Epidermal melanocyte (primary cell): Measurements from ENCODE around the gene MMP12.
"Not testable (repeated sequence)": the region's sequence is repeated elsewhere in the genome, so short reads cannot be mapped to it uniquely, and the experiment has no call there.

ENCODE experiments used
- DNase-seq: peaks from one replicate; pipeline ENCODE4 v3.0.0; 2011; ENCODE audit warnings: low spot score; ENCODE audit not compliant: insufficient read length

MMP12 gene

DNA sequence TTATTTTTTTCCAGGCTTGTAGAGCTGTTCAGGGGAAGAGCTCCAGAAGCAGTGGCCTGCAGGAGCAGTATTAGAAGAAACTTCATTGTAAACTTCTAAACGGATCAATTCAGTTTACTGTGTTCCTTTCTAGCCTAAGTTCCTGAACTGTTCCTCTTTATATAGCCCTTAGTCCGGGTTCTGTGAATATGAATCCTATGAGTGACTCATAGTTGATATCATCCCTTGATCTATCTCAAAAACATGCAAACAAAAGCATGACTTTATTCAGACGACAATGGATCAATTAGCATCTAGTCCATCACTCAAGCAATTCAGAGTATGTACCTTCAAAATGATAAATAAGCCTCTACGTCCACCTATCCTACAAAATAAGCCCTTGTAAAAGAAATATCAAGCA, at the start of gene MMP12:
Gene MMP12, minus strand, starts transcription at position 131 of the 400 bp plus-strand sequence. Its CDS starts 45 bp downstream, at position 86.
- DNase-seq = no peak

DNA sequence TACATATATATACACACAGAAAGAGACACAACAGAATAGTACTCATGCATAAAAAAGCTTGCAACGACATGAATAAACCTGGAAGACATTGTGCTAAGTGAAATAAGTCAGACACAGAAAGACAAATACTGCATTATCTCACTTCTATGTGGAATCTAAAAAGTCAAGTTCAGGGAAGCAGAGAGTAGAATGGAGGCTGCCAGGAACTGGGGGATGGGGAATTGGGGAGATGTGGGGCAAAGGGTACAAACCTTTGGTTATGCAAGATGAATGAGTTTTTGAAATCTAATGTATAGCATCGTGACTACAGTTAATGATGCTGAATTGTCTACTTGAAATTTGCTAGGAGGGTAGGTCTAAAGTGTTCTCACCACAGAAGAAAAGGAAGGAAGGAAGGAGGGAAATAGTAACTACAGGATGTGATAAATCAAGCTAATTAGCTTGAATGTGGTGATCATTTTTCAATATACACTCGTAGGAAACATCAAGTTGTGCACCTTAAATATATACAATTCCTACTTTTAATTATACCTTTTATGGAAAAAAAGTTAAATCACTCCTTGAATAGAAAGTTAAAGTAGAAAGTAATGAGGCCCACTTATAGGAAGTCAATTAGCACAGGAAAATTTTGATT, 46.9 kb upstream of the MMP12 start:
- DNase-seq = no peak

DNA sequence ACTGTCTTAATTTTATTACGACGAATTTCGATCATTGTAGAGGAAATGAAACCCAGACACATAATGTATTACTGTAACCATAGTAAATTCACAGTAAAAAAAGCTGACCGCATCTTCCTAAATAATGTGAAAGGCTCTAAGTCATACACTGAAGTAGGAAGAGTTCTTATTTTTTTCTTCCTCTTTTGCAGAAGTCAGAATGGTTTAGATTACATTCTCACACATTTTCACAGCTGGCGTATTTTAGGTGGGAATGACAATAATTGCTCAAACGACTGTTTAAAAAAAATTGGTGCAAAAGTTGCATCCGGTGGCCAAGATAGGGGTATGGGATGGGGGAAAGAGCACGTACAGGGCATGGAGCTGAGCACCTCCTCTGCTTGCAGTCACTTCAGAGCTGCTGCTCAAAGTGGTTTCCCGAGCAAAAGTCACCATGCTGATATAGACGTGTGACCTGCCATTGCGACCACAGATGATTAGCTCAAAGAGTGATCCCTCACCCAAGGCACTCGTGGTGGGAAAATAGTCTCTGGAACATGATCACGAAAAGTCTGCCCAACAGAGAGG, 45.4 kb upstream of the MMP12 start:
- DNase-seq = no peak

DNA sequence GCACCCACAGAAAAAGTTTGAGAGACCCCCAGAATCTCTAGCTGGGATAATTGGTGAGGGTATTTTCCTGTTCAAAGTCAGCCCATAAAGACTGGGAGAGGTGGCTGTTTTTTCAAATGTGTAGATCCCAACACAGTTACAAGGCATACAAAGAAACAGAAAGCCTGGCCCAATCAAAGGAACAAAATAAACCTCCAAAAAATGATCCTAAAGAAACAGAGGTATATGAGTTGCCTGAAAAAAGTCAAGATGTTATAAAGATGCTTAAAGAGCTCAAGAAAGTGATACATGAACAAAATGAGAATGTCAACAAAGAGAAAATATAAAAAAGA, 40.2 kb upstream of the MMP12 start:
- no peak for DNase-seq

DNA sequence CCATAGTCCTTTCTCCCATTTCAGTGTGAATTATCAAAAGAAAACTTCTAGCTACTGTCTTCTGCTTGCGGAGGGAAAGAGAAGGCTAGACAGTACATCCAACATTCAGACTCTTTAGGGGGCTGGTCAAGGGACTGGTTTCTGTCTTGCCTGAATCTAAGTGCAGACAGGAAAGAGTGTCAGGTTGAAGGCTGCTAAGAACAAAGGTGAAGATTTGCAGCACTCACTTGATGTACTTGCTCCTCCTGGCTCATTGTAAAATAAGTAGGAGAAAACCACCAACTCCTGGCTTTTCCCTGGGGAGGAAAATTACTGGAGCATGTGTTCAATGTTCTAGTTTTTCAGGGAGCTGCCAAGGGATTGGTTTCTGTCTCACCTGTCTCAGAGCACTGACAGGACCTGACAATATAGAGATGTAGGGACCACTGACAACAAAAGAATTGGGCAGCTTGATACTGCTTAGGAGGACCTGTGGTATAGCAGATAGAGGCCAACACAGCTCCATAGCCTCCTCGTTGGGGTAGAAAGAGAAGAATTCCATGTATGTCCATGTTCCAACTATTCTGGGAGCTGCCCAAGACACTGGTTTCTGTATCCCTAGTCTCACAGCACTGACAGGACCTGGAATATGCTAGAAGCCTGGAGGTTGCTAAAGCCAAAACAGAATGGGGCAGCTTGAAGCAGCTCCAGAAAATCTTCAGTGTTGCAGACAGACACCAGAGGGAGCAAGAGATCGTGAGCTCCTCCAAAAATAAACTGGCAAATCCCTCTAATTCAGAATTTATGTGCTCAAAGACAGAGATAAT, 39.7 kb upstream of the MMP12 start:
- DNase-seq = peak; percentile 38

DNA sequence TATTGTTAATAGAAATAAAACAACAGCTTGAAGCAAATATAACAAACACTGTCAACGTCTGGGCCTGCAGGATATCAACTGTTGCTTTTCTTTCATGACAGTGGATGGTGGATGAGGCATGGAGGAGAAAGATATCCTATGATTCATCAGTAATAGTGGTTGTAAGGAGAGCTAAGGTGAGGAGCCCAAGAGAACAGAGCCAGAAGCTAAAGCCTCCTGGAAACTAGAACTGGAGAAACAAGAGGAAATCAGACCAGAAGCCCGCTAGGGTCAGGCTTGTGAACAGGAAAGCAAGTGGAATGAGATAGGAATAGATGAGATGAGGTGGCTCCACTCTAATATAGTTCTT, 37.7 kb upstream of the MMP12 start:
- no peak for DNase-seq

DNA sequence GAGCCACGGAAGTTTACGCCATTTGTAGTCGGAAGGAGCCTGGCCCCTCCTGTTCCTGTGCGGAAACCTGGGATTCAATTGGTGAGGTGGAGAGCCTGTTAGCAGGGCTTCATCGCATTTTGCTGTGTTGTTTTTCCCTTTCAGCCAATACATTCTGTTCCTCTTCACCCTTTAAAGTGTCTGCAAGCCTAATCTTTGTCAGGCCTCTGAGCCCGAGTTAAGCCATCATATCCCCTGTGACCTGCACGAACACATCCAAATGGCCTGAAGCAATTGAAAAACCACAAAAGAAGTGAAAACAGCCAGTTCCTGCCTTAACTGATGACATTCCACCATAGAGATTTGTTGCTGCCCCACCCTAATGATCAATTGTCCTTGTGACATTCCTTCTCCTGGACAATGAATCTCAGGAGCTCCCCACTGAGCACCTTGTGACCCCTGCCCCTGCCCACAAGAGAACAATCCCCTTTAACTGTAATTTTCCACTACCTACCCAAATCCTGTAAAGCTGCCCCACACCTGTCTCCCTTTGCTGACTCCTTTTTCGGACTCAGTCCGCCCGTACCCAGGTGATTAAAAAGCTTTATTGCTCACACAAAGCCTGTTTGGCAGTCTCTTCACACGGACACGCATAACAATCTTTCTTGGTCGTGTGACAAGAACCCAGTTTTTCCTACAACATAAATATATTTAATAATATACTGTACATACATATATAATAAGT, 37.1 kb upstream of the MMP12 start:
- DNase-seq = no peak

DNA sequence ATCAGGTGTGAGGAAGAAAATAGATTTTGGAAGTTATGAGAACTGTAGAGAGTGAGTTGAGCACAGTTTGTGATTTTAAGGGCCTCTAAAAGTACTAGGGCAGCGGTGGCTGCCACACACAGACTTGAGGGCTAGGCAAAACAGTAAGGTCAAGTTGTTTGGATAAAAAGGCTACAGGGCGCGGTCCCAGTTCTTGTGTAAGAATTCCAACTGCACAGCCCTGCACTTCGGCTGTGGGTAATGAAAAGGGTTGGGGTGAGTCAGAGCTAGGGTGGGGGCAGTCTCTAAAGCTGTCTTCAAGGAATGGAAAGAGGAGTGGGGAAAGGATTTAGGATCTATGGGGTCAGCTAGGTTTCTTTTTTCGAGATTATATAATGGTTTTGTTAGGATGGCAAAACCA, 31.1 kb upstream of the MMP12 start:
- not testable (repeated sequence) for DNase-seq

DNA sequence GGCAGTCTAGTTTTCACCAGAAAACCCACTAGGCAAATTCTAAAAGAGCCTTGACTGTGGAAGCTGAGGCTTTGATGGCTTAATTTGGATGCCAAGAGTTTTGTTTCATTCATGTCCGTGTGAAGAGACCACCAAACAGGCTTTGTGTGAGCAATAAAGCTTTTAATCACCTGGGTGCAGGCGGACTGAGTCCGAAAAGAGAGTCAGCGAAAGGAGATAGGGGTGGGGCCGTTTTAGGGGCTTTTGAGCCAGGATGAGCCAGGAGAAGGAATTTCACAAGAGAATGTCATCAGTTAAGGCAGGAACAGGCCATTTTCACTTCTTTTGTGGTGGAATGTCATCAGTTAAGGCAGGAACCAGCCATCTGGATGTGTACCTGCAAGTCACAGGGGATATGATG, 29.1 kb upstream of the MMP12 start:
- DNase-seq = not testable (repeated sequence)

DNA sequence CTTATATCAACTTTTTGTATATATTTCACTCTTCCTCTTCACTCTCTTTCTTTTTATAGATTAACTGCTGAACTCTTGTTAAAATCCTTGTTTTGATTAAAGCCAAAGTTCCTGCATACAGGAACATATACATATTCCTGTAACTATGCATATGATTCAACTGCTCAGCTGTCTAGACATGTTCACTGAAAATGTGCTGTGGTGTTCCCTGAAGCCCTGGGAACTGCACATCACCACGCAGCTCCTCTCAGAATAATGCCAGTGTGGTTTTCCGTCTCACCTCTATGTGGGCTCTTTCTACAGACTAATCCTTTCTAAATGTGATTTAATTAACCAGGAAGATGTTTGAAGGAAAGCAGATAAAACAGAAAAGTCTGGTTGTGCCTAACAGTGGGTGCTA, 25.6 kb upstream of the MMP12 start:
- no peak for DNase-seq

DNA sequence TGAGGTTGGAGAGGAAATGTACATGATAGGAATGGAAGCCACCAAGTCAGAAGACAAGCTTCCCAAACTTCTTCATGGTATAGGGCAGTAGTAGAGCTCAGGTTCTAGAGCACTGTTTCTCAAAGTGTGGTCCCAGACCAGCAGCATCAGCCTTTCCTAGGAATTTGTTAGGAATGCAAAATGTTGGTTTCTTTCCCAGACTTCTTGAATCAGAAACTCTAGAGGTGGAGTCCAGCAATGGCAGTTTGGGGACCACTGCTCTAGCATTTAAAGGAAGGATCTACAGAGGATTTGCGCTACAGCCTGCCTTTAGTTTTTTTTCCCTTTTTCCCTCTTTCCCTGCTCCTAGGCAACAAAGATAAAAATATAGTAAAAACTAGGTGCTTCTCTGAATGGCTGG, 17.0 kb upstream of the MMP12 start:
- no peak for DNase-seq

DNA sequence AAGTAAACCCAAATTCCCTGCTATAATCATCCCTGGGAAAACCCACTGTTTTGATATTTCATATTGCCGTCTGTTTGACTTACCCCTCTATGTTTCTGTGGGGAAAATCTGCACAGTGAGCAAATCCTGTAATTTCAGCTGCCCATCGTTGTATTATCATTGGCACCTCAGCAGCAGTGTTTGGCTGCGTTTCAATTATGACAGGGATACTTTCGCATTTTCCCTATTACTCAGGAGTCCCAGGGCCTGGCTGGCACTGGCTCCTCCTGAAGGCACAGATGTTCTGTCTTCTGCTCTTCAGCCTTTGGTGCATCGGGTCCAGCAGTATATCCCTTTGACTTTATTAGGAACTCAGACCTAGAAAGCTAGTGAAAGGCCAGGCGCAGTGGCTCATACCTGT, 12.2 kb upstream of the MMP12 start:
- DNase-seq = no peak

DNA sequence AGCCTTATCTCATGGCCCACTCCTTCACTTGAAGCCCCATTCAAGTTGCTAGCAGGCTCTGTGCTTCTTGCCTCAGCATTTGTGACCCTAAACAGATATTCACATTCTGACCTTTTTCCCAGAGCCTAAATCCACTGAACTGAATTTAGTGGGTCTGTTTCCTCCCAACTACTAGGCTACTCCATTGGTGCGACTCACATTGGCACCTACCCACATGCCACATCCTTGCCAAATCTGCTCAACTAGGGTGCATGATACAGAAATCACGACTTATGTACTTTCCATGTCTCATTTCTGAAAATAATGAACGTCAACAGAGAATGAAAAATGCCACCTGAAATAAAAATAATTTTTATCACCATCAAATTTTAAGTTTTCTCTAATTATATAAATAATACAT, 8.4 kb upstream of the MMP12 start:
- no peak for DNase-seq

DNA sequence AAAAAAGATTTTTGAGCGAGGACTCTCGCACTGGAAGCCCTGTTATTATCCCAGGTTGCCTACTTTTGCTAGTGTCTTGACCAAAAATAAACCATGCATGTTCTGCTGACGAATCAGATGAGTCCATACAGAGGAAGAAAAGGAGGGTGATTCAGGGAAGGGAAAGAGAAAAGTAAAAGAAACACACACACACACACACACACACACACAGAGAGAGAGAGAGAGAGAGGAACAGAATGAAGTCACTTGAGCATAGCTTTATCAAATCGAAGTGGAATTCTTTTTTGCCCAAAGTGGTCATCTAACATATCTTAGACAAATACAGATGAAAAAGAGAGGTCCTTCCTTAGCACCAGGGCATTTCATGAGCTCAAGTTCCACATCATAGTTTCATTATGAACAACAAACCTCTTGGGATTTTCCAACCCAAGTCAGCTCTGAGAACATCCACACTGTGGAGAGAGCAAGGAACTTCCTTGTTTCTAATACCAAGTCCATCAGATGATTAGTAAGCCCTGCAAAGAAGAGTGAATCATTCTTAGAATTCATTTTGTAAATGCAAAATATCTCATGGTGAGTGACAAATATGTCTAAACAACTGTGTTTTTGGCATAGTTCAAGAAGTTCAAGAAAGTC, 7.7 kb upstream of the MMP12 start:
- DNase-seq = no peak

DNA sequence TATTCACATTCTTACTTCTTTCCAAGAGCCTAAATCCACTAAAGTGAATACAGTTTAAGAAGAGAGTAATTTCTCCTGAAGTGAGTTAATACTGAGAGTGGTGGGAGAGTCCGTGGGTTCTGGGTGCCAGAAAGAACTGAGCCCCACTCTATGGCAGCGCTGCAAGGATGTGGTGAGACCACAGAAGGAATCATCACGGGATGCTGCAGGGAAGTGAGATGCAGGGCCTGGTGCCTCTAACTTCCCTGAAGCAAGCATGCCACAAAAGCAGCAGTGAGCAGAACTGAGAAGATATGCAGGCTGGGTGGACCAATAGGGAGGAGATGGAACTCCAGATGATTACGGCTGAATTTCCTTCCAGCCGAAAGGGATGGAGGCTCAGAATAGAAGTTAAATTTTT, 5.0 kb upstream of the MMP12 start:
- DNase-seq = no peak

DNA sequence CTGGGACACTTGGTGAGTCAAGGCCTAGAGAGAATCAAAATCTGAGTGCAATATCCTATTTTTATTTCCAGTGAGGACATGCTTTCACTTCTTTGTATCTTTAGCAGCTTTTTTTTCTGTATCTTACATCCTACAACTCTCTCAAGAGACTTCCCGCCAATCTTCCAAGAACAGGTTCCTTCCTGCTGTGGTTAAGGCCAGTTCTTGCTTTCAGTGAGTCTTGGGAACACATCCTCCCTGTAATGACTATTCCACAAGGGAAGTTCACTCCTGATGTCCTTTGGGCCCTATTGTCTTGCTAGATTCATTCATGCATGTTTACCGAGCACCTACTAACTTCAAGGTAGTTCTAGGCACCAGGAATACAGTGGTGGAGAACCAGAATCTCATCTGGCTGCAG, 3.8 kb upstream of the MMP12 start:
- DNase-seq = no peak

DNA sequence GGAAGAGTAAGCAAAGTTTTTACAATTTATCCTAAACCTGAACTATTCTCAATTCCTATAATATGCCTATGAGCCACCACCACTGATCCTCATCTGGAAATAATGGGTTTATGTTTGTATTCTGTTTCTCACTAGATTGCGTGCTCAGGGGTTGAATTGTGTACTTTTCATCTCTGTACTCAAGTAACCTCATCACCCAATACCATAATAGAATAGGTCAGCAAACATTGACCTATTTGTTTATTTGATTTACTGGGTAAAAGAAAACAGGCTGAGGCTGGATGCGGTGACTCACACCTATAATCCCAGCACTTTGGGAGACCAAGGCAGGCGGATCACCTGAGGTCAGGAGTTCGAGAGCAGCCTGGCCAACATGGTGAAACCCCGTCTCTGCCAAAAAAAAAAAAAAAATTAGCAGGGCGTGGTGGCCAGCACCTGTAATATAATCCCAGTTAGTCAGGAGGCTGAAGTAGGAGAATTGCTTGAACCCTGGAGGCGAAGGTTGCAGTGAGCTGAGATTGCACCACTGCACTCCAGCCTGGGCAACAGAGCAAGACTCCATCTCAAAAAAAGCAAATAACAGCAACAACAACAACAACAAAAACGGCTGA, 5.3 kb downstream of the MMP12 start:
- DNase-seq = not testable (repeated sequence)

DNA sequence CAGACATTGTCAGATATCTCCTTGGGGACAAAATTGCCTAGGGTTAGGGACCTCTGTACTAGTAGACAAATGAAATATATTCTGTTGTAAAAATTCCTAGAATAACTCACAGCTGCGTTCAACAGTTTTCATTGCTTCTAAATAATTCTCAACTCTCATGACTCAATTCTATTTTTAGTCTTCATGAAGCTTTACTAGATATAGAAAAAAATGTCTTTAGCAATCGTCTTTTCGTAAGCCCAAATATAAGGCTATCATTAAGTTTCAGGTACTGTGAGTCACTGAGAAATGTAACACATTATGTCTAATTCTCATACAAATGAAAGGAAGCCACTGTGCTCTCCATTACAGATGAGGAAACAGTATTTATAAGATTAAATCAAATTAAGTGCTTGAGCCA, 6.4 kb downstream of the MMP12 start:
- no peak for DNase-seq

DNA sequence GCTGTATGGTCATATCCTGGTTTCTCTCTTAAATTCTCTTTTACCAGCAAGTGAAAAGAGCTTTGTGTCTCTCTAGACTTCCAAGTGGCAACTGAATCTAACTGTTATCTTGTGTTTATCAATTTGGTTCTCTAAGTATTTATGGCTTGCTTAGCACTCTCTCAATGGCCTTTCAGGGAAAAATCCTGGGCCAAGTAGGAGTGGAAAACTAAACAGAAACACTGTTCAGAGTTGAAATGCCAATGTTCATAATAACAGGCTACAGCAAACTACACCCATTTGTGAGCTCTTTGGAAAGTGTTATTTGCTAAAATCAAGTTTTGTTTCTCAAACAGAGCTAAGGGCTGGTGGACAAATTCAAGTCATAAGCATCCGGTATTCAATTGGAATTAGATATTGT, 10.1 kb downstream of the MMP12 start:
- DNase-seq = no peak

DNA sequence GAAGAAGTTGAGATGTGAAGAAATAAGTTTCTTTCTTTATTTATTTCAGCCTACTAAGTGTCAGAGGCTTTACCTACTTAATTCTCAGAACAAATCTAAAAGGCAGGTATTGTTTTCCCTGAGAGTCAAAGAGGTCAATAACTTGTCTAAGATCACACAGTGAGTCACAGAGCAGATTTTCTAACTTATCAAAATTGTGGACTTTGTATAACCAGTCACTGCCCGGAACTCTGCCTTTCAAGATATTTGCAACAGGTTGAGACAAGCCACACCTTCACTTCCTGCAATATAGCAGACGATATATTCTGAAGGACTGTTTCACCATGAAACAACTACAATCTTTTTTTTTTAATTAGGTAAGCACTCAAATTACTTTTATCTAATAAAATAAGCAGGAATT, 20.8 kb downstream of the MMP12 start:
- DNase-seq = no peak

DNA sequence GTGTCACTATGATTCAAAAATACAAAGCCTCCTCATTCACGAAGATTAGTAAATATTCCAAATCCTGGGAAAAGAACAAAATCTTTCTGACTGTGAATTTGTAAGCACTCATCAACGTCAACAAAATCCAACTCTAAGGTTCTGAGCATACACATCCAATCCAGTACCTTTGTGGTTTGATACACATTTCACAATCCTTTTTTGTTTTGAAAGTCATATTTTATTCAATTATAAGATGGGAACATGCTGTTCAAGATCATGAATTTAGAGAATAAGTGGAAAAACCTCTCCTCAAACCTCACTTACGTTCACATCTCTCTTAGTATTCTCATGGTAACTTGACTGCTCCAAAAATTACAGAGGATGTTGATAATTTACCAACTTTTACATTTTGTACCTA, 21.7 kb downstream of the MMP12 start:
- DNase-seq = no peak
